ENCODE results near the gene RPE65.

GRCh38 chr1:68459091-68459490, 9.3 kb upstream of the RPE65 start:
- TF ChIP-seq CTCF (IDR thresholded peaks at IDR 0.05; ENCODE audit: extremely low read depth in 1 of 2, insufficient read depth in 1 of 2, low read depth in 1 of 2, low read length in 2 of 2) (no peak), POLR2A (IDR thresholded peaks at IDR 0.05; ENCODE audit: low read depth, low read length) (no peak), FOS (IDR thresholded peaks at IDR 0.05; ENCODE audit: borderline replicate concordance, insufficient read depth, low read length) (no peak), EZH2 (IDR thresholded peaks at IDR 0.05; ENCODE audit: borderline replicate concordance, low read depth, low read length, severe bottlenecking) (no peak), MYC (IDR thresholded peaks at IDR 0.05; ENCODE audit: low read depth, low read length) (no peak), POLR2AphosphoS5 (IDR thresholded peaks at IDR 0.05; ENCODE audit: insufficient read depth, low read depth, low read length) (no peak), GATA2 (IDR thresholded peaks at IDR 0.05; ENCODE audit: insufficient read depth, insufficient read length, low read depth, low read length) (no peak), JUN (IDR thresholded peaks at IDR 0.05; ENCODE audit: borderline replicate concordance, insufficient read depth, insufficient read length, low read depth) (no peak), MAX (IDR thresholded peaks at IDR 0.05; ENCODE audit: insufficient read depth, insufficient read length) (no peak)
